ENCODE measurements around the gene NIN.

Gene NIN

DNA sequence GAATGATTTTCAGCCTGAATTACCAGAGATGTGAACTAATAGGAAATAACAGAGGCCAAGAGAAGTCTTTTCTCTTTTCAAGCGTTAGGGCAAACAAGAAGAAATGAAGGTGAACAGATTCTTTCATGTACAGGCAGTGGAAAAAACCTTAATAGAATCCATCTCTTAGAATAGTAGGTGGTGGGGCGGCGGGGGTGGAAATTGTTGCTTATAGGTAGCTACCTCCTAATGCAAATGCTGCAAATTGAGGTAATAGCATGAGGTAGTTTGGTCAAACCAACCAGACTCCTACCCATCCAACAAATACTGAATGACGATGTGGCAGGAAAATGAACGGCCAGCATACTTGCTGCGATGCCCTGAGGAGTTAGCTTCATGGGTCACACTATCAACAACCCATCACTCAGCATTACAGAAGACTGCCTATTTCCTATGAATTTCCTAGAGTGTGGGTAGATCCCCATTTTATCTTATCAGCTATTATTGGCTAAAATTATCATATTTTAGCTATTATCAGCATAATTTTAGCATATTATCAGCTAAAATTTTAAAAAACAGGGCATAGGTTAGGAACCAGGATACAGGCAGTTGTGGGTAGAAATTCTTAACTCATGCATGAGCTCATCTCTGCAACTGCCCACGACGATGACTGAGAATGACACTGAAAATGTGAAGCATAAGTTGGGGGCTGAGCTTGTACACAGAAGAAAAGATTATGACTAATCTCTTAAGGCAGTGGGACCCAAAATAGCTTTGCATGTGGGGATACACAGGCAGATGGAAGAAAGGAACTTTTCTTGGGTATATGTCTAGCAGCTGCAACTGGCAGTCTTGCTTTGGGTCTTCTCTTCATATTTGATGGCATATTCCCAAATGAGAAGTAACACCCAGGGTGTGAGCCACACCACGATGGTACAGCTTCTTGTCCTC is 68.7 kb downstream of the NIN start:
- peak; percentile 79 for DNase-seq (ENCODE audit: low spot score)

DNA sequence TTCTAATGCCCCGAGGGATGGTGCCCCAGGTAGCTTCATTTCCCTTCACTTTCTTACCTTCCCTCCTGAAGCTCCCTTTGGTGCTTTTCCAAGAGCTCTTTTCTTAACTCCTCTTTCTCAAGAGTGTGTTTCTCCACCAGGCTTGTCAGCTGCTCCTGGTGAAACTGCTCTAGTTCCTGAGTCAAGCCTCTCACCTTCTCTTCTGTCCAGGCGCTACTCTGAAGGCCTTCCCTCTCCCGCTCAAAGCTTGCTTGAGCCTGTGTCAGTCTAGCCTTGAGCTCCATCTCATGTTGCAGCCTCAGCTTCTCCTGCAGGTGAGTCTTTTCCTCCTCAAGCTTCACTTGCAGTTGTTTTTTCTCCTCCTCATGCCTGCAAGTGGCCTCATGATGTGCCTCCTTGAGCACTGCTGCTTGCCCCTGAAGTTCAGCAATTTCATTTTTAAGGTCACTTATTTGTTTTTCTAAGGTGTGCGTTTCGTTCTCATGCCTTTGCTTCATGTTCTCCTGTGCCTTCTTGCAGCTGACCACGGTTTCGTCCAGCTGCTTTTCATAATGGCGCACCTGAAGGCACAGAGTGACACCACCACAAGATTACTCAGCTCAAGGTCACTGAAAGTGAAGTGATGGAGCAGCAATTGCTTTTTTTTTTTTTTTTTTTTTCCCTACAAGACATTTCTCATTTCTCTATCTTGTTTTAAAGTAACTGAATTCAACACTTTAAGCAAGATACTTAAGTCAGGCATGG is 71.0 kb downstream of the NIN start:
- no peak for DNase-seq (ENCODE audit: low spot score)

DNA sequence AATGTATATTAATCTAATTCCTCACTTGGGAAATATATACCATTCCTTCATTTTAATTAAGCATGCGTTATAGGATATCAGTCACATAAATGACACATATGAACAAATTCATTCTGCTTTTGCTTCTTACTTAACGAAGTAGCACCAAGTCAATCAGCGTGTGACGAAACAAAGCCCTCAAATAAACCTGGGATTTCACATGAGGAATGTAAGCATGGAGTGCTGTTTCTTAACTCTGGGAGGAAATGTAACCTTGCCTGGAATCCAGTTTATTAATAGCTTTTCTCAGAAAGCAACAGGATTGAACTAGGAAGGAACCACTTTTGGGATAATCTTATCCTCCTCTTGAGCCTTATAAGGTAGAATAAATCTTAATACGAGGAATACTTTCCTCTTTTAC is 72.0 kb downstream of the NIN start:
- no peak for DNase-seq (ENCODE audit: low spot score)

DNA sequence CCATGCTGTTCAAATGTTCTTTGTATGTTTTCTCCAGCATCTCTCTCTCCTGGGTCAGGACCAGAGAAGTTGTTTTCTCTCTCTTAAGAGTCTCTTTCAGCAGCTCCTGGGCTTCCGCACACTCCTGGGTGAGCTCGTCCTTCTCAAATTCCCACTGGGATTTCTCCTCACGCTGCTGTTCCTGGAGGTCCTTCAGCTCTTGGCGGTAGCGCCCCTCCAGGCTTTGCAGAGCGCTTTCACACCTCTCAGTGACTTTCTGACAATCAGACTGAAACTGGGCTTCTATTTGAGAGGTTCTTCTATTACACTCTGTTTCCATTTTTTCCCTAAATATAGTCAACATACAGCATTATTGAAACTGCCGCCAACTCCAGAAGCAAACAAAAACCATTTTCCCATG is 72.7 kb downstream of the NIN start:
- DNase-seq (ENCODE audit: low spot score), result no peak

DNA sequence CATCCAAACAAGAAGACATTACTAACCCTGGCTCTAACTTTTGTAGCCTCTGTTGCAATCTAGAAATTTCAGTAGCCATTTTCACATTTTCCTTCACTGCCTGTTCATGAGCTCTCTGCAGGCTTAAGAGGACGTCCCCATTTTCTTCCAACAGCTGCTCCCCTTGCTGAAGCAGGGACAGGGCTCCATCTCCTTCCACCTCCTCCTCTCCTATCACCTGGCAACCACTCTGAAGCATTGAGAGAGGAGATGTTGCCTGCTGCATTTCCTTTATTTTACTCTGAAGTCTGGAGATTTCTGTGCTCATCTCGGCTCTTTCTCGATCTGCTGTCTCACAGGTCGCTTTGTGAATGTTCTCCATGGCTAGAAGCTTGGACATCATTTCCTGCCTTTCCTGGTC is 73.3 kb downstream of the NIN start:
- DNase-seq (ENCODE audit: low spot score), result no peak

DNA sequence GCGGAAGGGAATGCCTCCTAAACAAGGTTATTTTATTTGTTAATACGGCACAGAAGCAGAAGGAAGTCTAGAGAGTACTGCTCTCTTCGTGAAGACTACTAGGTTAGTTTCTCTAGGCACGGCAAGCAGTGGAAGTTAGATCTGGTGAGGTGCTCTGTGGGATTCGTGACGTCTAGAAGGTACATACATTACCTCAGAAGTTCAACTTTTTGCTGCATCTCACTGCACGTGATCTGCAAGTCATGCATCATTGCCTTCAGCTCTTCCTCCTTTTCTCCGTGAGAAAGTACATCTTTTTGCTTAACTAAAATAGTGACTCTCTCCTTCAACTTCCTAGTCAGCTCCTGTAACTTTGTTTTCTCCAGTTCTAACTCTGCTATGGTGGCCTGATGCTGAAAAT is 74.7 kb downstream of the NIN start:
- no peak for DNase-seq (ENCODE audit: low spot score)

DNA sequence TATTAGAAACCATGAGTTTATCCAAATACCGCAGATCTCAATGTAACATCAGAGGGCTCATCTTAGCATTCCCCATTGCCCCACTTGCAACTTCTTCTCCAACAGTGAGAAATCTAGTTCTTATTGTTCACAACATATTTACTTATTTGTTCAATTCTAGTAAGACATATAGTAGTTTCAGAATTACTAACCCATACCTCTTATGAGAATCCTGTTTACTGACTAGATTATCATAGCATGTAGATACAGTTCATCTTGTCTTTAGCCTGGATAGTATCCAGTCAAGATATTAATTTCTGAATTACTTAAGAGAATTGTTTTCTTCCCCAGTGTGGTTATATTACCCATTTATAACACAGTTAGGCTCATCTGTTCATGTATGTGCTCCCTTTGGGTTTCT is 80.6 kb downstream of the NIN start:
- DNase-seq (ENCODE audit: low spot score), result no peak

DNA sequence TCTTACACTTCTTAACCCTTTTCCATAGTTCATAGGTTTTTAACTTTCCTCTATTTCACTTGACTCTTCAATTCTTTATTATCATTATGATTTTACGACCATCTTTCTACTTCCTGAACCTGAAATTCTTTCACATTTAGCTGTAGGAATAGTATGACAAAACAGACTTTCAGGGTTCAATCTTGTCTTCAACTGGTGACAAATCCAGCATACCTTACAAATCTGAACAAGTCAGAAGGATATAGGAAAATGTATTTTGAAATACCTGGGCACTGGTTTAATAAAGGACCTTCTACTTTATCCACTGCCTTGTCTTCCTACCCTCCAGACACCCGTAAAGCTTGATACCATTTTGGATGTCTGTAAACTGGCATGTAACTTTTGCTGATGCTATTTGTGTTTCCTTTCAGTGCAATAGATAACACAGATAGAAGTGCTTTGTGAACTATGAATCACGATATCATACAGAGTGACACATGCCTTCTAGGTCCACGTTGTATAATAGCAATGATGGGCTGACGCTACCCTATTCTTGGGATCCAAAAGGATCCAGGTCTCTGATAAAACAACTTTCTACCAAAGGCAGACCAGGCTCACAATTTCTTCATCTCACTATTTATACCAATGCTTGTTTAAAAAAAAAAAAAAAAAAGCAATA is 85.4 kb downstream of the NIN start:
- DNase-seq (ENCODE audit: low spot score), result no peak

DNA sequence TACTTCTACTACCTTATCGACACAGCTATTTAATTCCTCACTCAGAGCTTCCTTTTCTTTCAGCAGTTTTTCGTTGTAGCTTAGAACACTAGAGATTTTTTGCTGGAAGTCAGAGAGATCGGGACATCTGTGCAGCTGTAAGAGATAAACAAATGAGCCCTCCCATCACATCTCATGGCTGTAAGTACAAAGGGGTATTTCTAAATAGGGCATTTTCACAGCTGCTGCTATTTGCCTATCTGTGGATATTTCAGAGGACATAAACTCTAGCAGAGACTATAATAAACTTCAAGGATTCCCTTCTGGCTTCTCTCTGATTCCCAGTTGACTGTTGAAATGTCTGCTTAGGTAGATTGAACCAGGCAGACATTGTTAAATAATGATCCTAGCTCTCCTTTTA is 86.7 kb downstream of the NIN start:
- no peak for DNase-seq (ENCODE audit: low spot score)

DNA sequence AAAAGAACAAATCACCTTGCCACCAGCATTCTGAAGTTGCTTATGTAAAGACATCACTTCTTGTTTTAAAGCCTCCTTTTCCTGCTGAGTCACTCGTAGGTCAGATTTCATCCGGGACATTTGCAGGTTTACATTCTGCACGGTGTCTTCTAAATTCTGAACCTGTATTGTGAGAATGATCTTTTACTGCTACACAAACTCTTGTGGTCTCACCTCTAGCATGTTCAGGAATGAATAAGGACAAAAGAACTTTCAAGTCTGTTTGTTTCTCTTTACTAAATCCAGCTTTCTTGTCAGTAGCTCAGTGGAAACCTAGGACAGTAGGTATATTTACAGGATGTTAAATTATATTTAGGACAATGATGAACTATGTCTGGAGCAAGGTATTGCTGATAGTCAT is 89.4 kb downstream of the NIN start:
- peak; percentile 39 for DNase-seq (ENCODE audit: low spot score)

DNA sequence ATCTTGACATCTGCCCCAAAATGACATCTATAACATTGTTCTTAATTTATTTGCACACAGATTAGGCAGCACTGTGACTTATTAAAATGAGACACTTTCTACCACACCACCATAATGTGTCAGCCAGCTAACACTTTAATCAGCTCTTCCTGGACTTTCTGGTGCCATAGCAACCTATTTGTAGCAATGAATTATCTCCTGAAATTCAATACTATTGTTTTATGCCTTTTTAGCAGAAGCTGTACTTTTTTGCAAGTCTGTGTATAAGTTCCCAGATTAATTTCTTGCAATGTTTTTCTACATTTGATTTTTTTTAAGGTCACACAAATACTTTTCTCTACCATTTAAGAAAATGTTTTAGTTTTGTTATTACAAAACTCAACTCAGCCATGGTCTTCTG is 90.1 kb downstream of the NIN start:
- DNase-seq (ENCODE audit: low spot score), result no peak

DNA sequence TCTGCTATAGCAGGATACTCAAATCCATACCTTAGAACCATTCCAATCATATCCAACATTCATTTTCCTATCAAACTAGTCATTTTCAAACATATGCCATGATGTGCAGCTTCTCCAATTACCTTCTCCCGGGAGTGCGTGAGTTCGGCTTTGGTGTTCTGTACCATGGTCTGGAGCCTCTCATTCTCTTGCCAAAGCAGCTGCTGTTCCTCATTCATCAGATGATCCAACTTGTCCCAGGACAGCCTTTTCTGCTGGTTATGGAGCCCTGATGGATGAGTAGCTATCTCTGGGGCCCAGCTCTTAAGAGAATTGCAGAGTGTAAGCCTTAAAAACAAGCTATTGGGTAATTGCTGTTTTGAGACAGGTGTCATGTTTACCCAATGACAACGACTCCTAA is 91.8 kb downstream of the NIN start:
- DNase-seq (ENCODE audit: low spot score), result no peak

DNA sequence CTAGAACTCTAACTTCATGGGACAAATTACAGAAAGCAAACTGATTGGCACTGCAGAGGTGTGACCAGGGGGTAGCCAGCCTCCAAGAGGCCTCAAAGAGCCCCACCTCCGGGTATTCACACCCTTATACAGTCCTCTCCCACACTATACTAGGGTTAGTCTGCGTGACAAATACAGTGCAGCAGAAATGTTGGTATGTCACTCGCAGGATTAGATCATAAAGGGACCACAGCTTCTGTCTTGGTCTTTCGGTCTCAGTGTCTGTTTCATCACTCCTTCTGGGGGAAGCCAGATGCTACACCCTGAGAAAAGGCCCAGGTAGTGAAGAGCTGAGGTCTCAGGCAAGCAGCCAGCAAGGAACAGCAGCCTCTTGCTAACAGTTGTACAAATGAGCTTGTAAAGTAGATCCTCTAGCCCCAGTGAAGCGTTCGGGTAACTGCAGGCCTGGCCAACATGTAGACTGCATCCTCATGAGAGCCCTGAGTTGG is 94.0 kb downstream of the NIN start:
- DNase-seq (ENCODE audit: low spot score), result no peak

DNA sequence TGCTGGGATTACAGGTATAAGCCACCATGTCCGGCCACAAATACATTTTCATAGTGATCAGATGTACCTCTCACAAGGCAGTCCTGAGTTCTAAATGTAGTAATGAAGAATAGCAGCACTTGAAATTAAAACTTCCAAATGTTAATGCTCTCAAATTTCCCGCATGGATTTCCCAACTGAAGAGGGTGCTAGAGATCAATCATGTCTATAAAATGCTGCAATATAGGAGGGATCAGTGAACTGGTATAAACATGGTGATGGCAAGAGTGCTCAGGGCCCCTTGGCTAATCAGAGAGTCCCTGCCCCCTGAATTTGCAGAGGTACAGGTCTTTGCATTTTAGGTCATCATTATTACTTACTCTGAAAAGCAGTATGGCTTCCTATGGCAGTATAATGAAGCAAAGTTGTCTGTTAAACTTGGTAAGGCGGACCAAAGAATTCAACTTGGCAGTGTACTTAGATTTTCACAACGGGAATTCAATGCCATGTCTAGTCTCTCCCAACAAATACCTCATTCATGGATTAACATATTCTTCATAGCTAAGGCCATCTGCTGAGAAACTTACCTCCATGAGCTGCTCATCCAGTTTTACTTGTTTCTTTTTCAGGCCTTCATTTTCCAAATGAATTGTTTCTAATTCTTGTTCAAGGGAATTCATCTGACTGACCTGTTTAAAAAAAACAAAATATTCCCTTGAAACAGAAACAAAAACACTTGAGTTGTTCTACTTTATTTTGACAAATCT is 95.8 kb downstream of the NIN start:
- no peak for DNase-seq (ENCODE audit: low spot score)

DNA sequence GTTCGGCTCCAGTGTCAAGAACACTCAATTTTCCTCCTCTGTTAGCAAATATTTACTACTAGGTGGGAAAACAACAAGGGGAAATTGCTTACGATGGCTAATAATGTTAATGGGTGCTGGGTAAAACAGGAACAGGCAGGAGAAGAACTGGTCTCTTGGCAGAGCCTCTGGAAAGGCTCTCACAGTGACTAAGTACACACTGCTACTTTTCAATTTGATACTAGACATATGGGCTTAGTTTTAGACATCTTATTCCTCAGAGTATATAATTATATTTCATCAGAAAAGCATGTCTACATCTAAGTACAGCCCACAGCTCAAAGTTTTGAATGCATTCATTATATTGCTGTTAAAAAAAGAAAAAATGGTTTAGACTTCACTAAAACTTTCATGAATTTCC is 97.5 kb downstream of the NIN start:
- DNase-seq (ENCODE audit: low spot score), result no peak

DNA sequence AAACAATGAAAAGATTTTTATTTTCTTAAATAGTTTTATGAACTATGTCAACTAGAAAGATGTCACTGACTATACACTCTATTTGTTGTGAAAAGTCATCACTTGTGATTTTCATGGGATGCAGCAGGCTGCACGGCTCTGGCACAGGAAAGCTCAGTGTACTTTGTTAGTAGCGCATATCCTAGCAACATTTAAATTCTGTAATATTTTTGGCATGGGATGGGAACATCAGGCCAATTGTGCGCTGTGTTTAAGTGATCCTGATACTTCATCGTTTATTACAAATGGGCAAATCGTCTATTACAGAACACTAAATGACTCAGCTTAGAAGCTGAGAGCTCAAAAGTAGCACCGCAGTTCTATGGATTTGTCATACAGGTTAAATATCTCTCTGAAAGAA is 102.1 kb downstream of the NIN start:
- no peak for DNase-seq (ENCODE audit: low spot score)

DNA sequence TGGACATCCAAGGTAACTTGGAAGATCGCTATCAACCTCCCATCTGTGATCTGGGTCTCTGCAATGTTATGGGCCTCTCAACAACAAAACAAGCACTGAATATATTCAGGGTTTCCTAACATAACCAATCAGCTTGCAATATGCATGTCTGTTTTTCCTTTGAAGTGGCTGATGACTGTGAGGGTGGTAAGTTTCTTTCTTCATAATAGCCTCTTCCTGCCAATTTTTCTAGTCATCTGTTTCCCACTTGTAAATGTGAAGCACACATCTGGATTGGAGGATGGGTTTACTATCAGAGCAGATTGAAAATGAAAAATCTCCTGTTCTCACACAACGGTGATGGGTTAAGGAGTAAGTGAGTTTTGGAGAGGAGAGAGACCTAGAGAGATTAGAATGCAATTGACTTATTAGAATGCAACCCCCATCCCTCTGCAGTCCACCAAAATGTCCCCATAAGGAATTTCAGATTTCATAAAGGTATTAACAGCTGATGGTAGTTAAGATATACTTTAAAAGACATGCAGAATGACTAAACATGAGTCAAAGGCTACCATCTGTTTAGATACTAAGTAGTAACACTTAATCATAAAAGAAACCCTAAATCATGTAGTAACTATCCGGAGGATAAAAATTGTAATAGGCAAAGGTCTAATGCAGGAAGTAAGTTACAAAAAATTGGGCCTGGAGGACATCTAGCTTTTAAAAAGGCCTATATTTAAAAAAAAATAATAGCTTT is 104.4 kb downstream of the NIN start:
- DNase-seq (ENCODE audit: low spot score), result no peak

DNA sequence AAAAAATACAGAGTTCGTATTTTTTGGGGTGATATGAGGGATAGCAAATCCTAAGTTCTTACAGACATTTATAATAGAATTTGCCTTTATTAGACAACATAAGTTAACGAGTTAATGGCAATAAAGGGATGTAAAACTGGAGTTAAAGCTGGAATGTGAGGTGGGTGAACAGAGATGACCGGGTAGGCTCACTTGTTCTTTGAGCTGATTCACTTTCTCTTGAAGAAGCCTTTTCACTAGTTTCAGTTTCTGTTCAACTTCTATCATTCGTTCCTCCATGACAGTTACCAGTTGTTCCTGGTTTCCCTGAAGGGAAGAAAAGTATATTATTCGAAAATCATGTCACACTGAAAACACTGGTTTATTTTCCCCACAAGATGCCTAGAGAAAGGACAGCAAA is 105.2 kb downstream of the NIN start:
- no peak for DNase-seq (ENCODE audit: low spot score)

DNA sequence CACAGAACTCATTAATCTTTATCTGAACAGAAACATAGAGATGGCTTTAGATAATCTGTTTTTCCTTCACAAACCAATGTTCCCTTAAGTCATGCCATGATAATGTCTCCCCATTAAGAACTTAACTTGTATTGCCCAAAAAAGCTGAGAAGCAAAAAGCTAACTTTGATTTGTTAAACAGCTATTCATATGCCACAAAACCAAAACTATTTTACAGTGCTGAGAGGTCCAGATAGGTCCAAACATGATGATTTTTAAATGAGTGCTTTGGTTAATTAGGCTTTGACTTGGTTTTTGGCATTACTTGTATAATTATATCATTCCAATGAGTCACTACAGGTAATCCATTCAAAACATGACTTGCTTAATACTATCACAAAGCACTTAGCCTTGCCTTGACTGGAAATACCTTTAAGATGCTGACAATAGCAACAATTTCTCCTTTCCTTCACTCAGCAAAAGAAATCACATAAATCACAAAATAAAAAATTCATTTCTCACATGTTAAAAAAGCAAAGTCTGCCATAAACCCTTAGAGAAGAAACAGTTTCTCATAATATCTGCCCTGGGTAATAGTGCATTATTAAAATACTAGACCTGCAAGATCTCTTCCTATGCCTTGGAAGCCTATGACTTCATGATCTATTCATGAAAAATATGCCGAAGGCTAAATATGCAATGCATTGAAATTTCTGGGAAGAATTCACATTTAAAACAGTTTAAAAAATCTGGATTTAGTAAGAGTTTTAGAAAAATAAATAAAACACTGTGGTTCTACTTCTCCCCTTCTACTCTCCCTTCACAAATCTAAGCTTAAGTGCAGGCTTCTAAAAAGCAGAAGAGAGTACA is 110.8 kb downstream of the NIN start:
- no peak for DNase-seq (ENCODE audit: low spot score)

DNA sequence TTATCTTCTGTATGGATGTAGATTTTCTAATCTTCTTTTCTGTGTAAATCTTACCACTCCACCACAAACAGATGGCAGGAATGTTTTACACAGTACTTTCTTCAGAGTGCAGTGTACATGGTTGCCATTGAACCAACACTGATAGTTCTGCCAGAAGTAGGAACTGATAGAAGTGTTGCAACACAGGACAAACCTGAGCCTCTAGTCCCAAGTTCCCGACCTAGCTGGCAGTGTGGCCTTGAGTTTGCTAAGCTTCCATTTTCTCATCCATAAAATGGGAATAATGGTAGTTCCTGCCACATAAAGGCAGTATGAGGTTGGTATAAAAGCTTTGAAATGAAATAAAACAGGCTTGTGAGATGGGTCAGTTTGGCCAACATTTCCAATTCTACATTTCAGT is 112.0 kb downstream of the NIN start:
- no peak for DNase-seq (ENCODE audit: low spot score)

Measured in kidney tubule cell (primary cell).